ENCODE measurements around the gene RGL2. TPM values are rescaled to one million over a fixed set of nuclear protein-coding genes. Genes with fewer than 3 reads are reported as not detected.

The RGL2 gene
- total RNA-seq, 6 donors from 2014 or later, result 56.5 to 149 (median 77.9) TPM

DNA sequence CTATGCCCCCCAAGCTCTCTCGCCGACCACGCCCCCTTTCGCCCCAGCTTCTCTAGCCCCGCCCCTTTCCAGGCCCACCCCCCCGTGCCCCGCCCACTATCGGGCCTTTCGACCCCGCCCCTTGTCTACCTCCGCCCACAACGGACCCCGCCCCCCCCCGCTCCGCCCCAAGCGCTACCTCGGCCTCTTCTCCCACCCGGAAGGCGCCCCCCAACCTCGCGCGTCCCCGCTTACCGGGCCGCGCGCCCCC is 18.6 kb upstream of the RGL2 start:
- Histone ChIP-seq H3K36me3 (peaks cover 7 to 39% (median 33%) of the 10 kb centered on the region in 4 donors), H3K4me1 (peaks cover 55 to 71% (median 65%) of the 10 kb centered on the region in 4 donors), H3K4me3 (peak overlapping the region; percentile 26 to 64 (median 54)), H3K27me3 (no peaks in the 10 kb centered on the region), H3K9me3 (no peaks in the 10 kb centered on the region), H3K27ac (peak overlapping the region; percentile 80 to 98 (median 88))
- ATAC-seq (ENCODE audit: low FRiP score in 2 of 2), result peak in 1 of 2 donors; percentile 18
- DNase-seq, result no peak
- WGBS, 2 donors, result 4% methylated on average over 5 to 11 of the region's 27 CpGs
- no peak for TF ChIP-seq POLR2A (IDR thresholded peaks at IDR 0.05)

DNA sequence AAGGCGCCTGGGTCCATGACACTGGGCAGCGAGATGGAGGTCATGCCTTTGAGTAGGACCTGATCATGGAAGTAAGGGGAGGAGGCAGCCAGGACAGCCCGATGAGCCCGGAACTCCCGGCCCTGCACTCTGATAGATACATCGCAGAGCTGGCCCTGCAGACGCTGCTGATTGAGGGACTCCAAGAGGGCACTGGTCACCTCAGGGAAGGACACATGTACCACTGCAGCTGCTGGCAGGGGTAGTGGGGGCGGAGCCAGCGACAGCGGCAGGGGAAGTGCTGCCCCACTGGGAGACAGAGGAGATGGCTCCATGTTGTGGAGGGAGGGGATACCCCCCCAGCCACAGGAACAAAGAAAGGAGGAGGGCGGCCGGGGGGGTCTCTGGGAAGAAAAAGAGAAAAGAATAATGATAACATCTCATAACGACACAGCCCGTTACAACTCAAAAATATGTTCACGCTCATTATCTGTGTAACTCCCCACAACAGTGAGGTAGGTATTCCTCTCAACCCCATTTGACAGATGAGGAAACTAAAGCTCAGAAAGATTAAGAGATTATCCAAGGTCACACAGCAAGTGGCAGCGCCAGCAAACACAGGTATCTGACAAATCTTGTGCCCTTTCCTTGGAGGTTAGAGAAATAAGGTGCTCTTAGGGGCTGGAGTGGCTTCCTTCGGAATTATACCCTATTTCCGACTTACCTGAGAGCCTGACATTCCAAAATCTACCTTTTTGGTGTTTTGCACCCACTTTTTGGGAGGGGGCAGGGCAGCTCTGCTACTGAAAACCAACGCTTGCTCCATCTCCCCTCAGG is 18.1 kb upstream of the RGL2 start:
- TF ChIP-seq, protein P1, sequence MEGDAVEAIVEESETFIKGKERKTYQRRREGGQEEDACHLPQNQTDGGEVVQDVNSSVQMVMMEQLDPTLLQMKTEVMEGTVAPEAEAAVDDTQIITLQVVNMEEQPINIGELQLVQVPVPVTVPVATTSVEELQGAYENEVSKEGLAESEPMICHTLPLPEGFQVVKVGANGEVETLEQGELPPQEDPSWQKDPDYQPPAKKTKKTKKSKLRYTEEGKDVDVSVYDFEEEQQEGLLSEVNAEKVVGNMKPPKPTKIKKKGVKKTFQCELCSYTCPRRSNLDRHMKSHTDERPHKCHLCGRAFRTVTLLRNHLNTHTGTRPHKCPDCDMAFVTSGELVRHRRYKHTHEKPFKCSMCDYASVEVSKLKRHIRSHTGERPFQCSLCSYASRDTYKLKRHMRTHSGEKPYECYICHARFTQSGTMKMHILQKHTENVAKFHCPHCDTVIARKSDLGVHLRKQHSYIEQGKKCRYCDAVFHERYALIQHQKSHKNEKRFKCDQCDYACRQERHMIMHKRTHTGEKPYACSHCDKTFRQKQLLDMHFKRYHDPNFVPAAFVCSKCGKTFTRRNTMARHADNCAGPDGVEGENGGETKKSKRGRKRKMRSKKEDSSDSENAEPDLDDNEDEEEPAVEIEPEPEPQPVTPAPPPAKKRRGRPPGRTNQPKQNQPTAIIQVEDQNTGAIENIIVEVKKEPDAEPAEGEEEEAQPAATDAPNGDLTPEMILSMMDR (IDR thresholded peaks at IDR 0.05), result no peak
- TF ChIP-seq POLR2A (IDR thresholded peaks at IDR 0.05), result no peak
- TF ChIP-seq EP300 (IDR thresholded peaks at IDR 0.05), result no peak
- no peak for TF ChIP-seq POLR2AphosphoS5 (IDR thresholded peaks at IDR 0.05)
- Histone ChIP-seq H3K4me1 (peaks cover 55 to 73% (median 66%) of the 10 kb centered on the region in 4 donors), H3K4me3 (peak overlapping the region in 3 of 4 donors; percentile 50 to 64 (median 58)), H3K36me3 (peaks cover 7 to 39% (median 33%) of the 10 kb centered on the region in 4 donors), H3K27me3 (no peaks in the 10 kb centered on the region), H3K9me3 (no peaks in the 10 kb centered on the region), H3K27ac (peak overlapping the region; percentile 80 to 98 (median 88))
- WGBS, 2 donors, result 65 to 74% methylated on average over 12 to 19 of the region's 19 CpGs
- ATAC-seq (ENCODE audit: low FRiP score in 2 of 2) (no peak), DNase-seq (peak in 1 of 2 donors; percentile 85)

DNA sequence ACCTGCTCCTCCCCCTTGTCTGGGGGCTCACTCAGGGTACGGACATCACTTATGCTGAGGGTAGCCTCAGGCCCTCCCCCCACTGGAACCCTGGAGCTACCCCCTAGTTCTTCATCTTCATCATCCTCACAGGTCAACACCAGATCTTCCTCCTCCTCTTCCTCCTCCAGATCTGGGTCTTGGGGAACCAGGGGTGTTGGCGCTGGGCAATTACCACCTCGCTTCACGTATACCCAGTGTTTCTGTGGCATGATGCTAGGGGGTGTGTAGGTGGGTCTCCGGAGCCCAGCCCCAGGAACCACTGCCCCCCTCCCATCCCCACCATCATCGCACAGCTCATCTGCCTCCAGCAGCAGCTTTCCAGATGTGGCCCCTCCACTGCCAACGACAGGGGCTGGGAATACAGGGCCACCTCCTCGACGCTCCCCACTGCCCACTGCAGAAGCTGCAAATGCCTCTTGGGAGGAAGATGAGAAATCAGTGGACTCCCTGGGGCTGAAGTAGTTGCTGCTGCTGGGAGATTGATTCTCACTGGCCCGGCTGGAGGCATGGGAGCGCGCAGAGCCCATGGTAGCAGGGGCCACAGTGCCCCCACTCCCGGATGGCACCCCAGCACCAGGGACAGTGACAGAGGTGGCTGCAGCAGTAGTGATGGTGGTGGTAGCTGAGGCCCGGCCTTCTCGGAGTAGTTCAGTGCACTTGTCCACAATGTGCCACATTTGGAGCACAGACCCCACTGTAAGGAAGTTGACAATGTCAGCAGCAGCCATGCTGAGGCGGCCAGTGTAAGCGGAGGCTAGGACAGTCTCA is 17.3 kb upstream of the RGL2 start:
- no peaks in the 10 kb centered on the region for H3K27me3 ChIP-seq
- no peak for TF ChIP-seq POLR2AphosphoS5 (IDR thresholded peaks at IDR 0.05)
- TF ChIP-seq EP300 (IDR thresholded peaks at IDR 0.05), result no peak
- TF ChIP-seq POLR2A (IDR thresholded peaks at IDR 0.05), result no peak
- 87 to 92% methylated on average over 9 to 17 of the region's 17 CpGs for WGBS, 2 donors
- no peak for DNase-seq
- peaks cover 7 to 39% (median 31%) of the 10 kb centered on the region in 4 donors for H3K36me3 ChIP-seq
- H3K27ac ChIP-seq, result peak overlapping the region; percentile 85 to 98 (median 96)
- H3K4me3 ChIP-seq, result no peak overlapping the region
- no peak for ATAC-seq (ENCODE audit: low FRiP score in 2 of 2)
- peaks cover 55 to 73% (median 66%) of the 10 kb centered on the region in 4 donors for H3K4me1 ChIP-seq
- H3K9me3 ChIP-seq, result no peaks in the 10 kb centered on the region

DNA sequence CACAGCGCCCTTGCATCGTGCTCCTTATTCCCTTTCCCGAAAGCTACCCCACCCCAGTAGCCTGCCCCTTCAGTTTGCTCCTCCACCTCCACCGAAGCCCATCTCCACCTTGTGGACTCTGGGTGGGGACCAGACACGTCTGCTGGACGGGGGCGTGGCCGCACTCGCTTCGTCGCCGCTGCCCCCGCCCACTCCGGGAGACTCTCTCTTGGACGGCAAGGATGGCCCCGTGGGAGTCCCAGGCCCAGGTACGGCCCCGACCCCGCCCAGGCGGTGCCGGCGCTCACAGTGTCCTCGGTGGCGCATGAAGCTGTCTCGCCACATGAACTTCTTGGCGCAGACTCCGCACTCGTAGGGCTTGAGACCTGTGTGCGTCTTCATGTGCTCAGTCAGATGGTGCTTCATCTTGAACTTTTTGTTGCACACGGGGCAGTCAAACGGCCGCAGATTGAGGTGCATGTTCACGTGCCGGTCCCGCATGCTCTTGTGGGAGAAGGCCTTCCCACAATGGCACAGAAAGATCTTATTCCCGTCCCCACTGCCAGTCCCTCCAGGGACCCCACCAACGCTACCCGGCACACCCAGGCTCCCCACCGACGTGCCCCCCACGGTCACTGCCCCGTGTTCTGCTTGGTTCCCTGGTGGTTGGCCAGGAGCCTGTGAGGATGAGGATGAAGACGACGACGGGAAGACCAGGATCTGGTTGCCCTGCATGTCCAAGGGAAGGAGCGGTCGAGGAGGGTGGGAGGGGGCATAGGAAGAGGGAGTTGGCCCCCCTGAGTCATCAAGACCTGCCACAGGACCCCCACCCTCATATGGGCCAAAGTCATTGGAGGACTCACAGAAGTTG is 16.4 kb upstream of the RGL2 start:
- peak in 1 of 2 donors; percentile 2 for ATAC-seq (ENCODE audit: low FRiP score in 2 of 2)
- H3K4me1 ChIP-seq, result peaks cover 47 to 70% (median 62%) of the 10 kb centered on the region in 4 donors
- H3K27ac ChIP-seq, result peak overlapping the region; percentile 94 to 99 (median 98)
- no peaks in the 10 kb centered on the region for H3K27me3 ChIP-seq
- TF ChIP-seq, protein P1 (IDR thresholded peaks at IDR 0.05), result no peak
- no peak for TF ChIP-seq POLR2AphosphoS5 (IDR thresholded peaks at IDR 0.05)
- no peak for TF ChIP-seq POLR2A (IDR thresholded peaks at IDR 0.05)
- 43 to 48% methylated on average over 34 to 47 of the region's 47 CpGs for WGBS, 2 donors
- peaks cover 0 to 36% (median 29%) of the 10 kb centered on the region in 4 donors for H3K36me3 ChIP-seq
- DNase-seq, result peak; percentile 55 to 91
- H3K4me3 ChIP-seq, result peak overlapping the region in 3 of 4 donors; percentile 71 to 84 (median 78)
- H3K9me3 ChIP-seq, result no peaks in the 10 kb centered on the region

DNA sequence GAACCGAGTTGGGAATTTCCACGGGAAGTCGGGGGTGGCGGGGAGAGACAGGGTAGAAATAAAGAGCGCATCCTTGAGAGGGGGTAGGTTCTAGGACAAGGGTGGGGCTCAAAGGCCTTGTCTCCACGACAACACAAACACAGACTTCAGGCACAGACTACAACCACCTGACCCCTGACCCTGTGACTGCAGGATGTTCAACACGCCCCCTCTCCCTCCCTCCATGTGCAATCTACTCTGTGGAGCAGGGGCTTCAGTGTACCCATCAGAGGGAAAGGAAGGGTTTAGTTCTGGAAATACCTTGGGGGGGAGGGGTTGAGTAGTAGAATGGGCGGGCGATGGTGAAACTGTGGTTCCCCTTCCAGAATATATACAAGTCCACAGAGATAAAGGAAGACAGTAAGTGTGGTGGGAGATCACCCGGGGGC is 15.8 kb upstream of the RGL2 start:
- 0 to 2% methylated on average over 10 of the region's 10 CpGs for WGBS, 2 donors
- TF ChIP-seq EP300 (IDR thresholded peaks at IDR 0.05) (peak in 1 of 4 donors; percentile 30), POLR2AphosphoS5 (IDR thresholded peaks at IDR 0.05) (peak; percentile 38 to 63)
- TF ChIP-seq, protein P1 (IDR thresholded peaks at IDR 0.05), result no peak
- Histone ChIP-seq H3K4me3 (peak overlapping the region in 3 of 4 donors; percentile 71 to 84 (median 78)), H3K36me3 (peaks cover 0 to 35% (median 25%) of the 10 kb centered on the region in 4 donors), H3K27ac (peak overlapping the region; percentile 94 to 99 (median 98)), H3K27me3 (no peaks in the 10 kb centered on the region), H3K9me3 (no peaks in the 10 kb centered on the region), H3K4me1 (peaks cover 45 to 66% (median 56%) of the 10 kb centered on the region in 4 donors)
- DNase-seq (peak in 1 of 2 donors; percentile 87), ATAC-seq (ENCODE audit: low FRiP score in 2 of 2) (peak; percentile 60 to 71)
